22Rv1 (cell line): ENCODE data around the gene PRDM8.

Experiments used
- CTCF ChIP-seq: fragments of 450-650 bp; IDR thresholded peaks from 2 replicates; pipeline ENCODE4 v1.5.1; 2017; ENCODE audit warnings: mild to moderate bottlenecking
- ZFX ChIP-seq: fragments of 450-650 bp; IDR thresholded peaks from 2 replicates; pipeline ENCODE4 v1.6.1; 2017; ENCODE audit warnings: antibody characterized with exemption, borderline replicate concordance

GRCh38 chr4:80216100-80216761 is 18.9 kb downstream of the PRDM8 start:
- TF ChIP-seq CTCF = no peak
- no peak for TF ChIP-seq ZFX
